HL-60 (cell line): ENCODE measurements around the gene CACNA1G.

Experiments used
- GABPA ChIP-seq: IDR thresholded peaks from 2 replicates; pipeline ENCODE4 v1.6.1; 2012; ENCODE audit warnings: low read depth
- POLR2AphosphoS5 ChIP-seq: IDR thresholded peaks from 2 replicates; pipeline ENCODE4 v1.6.1; 2012; ENCODE audit warnings: low read depth
- TF ChIP-seq, protein P1 (sequence below): IDR thresholded peaks from one replicate; pipeline ENCODE4 v1.5.1; 2011; ENCODE audit warnings: low read length, control low read depth, inconsistent platforms; ENCODE audit not compliant: insufficient read depth

DNA sequence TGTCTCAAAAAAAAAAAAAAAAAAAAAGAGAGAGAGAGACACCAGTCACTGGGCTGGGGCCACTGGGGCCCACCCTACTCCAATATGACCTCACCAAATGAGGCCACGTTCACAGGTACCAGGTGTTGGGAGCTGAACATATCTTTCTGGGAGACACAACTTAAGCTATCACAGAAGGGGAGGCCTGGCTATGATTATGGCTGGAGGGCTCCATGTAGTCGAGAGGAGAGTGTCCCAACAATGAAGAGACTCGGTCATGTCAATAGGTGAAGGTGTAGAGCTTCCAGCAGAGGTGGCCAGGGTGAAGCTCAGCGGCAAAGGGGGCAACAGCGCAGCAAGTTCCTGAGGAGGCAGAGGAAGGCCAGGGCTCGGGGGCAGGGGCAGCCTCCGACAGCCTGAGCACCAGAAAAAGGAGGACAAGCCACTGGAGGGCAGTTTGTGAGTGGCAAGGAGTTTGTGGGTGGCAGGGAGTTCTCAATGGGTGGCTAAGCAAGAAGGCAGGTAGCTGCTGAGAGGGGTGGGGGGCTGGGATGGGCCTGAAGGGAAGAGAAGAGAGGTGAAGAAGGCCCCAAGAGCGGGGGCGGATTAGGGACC, 102.2 kb downstream of the CACNA1G start:
- TF ChIP-seq, protein P1, sequence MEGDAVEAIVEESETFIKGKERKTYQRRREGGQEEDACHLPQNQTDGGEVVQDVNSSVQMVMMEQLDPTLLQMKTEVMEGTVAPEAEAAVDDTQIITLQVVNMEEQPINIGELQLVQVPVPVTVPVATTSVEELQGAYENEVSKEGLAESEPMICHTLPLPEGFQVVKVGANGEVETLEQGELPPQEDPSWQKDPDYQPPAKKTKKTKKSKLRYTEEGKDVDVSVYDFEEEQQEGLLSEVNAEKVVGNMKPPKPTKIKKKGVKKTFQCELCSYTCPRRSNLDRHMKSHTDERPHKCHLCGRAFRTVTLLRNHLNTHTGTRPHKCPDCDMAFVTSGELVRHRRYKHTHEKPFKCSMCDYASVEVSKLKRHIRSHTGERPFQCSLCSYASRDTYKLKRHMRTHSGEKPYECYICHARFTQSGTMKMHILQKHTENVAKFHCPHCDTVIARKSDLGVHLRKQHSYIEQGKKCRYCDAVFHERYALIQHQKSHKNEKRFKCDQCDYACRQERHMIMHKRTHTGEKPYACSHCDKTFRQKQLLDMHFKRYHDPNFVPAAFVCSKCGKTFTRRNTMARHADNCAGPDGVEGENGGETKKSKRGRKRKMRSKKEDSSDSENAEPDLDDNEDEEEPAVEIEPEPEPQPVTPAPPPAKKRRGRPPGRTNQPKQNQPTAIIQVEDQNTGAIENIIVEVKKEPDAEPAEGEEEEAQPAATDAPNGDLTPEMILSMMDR, result no peak
- TF ChIP-seq POLR2AphosphoS5 (no peak), GABPA (no peak)
